Activated CD4-positive, alpha-beta memory T cell treated with anti-CD3 and anti-CD28 coated beads, Interleukin-2, amount 10 ng/mL, durations not matched to agents 7 days and 5 days (primary cell): ENCODE measurements around the gene SGF29. TPM values are rescaled to one million over a fixed set of nuclear protein-coding genes. Genes with fewer than 3 reads are reported as not detected.
"Not testable (repeated sequence)": the region's sequence is repeated elsewhere in the genome, so short reads cannot be mapped to it uniquely, and the experiment has no call there.

Source experiments
- CTCF ChIA-PET: fragments of 350-600 bp; sonication (Branson Sonifier 250); formaldehyde crosslinking; loops from one replicate; lab custom pipeline; 2021; ENCODE audit warnings: antibody characterized with exemption, inconsistent platforms; lab: Charles Lee
- POLR2A ChIA-PET: fragments of 350-600 bp; sonication (Branson Sonifier 250); formaldehyde crosslinking; loops from one replicate; lab custom pipeline; 2021; ENCODE audit warnings: antibody characterized with exemption; lab: Charles Lee
- DNase-seq: peaks from one replicate; pipeline ENCODE4 v3.0.0-alpha.2; 2020
- H3K27ac Mint-ChIP-seq: one replicate; pipeline ENCODE4 v1.8.0; 2021; ENCODE audit warnings: mild to moderate bottlenecking, mixed read lengths
- H3K27me3 Mint-ChIP-seq: one replicate; pipeline ENCODE4 v1.8.0; 2021; ENCODE audit warnings: mixed read lengths
- H3K36me3 Mint-ChIP-seq: one replicate; pipeline ENCODE4 v1.8.0; 2021; ENCODE audit warnings: low read depth, mixed read lengths
- H3K4me1 Mint-ChIP-seq: one replicate; pipeline ENCODE4 v1.8.0; 2021; ENCODE audit warnings: mixed read lengths
- H3K4me3 Mint-ChIP-seq: one replicate; pipeline ENCODE4 v1.8.0; 2021; ENCODE audit warnings: mild to moderate bottlenecking, mixed read lengths
- H3K9me3 Mint-ChIP-seq: one replicate; pipeline ENCODE4 v1.8.0; 2021; ENCODE audit warnings: mixed read lengths
- total RNA-seq, 2 experiments: library from RNA; stranded (reverse); gene quantifications; one replicate each; pipeline ENCODE4 v1.2.3, GENCODE V29; 2021

The SGF29 gene
- total RNA-seq, 2 experiments from 2014 or later, result 25.8 to 28.0 TPM

GRCh38 chr16:28596840-28597691 lies 43.3 kb downstream of the SGF29 start, which contains the start of gene SULT1A2:
TSS of gene SULT1A2 (minus strand) at chr16:28597050. CDS start at chr16:28595930, 1,120 bp downstream.
- CTCF ChIA-PET, result no interaction called here

GRCh38 chr16:28597692-28598261 lies 44.1 kb downstream of the SGF29 start:
- Mint-ChIP-seq H3K9me3 (no peaks in the 10 kb centered on the region), H3K4me3 (no peak overlapping the region), H3K36me3 (no peaks in the 10 kb centered on the region), H3K27me3 (no peaks in the 10 kb centered on the region), H3K27ac (no peak overlapping the region), H3K4me1 (no peaks in the 10 kb centered on the region)
- DNase-seq, result no peak
- POLR2A ChIA-PET, result interaction anchor here (0.9 kb wide), 1 partner anchor 13 kb away, joined by 3 read pairs; no protein-coding TSS in a partner anchor
- CTCF ChIA-PET, result no interaction called here

More at GRCh38 chr16:28596840-28597691, 43.3 kb downstream of the SGF29 start, which contains the start of gene SULT1A2:
- Mint-ChIP-seq H3K9me3 (no peaks in the 10 kb centered on the region), H3K27me3 (no peaks in the 10 kb centered on the region), H3K4me1 (no peaks in the 10 kb centered on the region), H3K27ac (no peak within 1 kb of the TSS), H3K36me3 (no peaks in the 10 kb centered on the region), H3K4me3 (no peak within 1 kb of the TSS)
- DNase-seq, result no peak
- POLR2A ChIA-PET, result interaction anchor here (0.9 kb wide), 1 partner anchor 14 kb away, joined by 3 read pairs; no protein-coding TSS in a partner anchor

- H3K27me3 Mint-ChIP-seq, H3K4me1 Mint-ChIP-seq, H3K36me3 Mint-ChIP-seq, DNase-seq, H3K4me3 Mint-ChIP-seq, POLR2A ChIA-PET, H3K27ac Mint-ChIP-seq, CTCF ChIA-PET, H3K9me3 Mint-ChIP-seq: not testable (repeated sequence)
These were observed 45.9 kb downstream of the SGF29 start for GRCh38 chr16:28599377-28600285.

GRCh38 chr16:28600965-28601364 lies 47.2 kb downstream of the SGF29 start:
- H3K27me3 Mint-ChIP-seq, H3K4me1 Mint-ChIP-seq, H3K27ac Mint-ChIP-seq, CTCF ChIA-PET, POLR2A ChIA-PET, H3K36me3 Mint-ChIP-seq, H3K4me3 Mint-ChIP-seq, H3K9me3 Mint-ChIP-seq, DNase-seq: not testable (repeated sequence)

GRCh38 chr16:28601589-28601988 lies 47.9 kb downstream of the SGF29 start:
- CTCF ChIA-PET, H3K27ac Mint-ChIP-seq, H3K4me1 Mint-ChIP-seq: not testable (repeated sequence)

GRCh38 chr16:28602062-28602461 lies 48.3 kb downstream of the SGF29 start:
- H3K36me3 Mint-ChIP-seq, H3K4me1 Mint-ChIP-seq, H3K9me3 Mint-ChIP-seq, H3K27me3 Mint-ChIP-seq, CTCF ChIA-PET, POLR2A ChIA-PET, H3K27ac Mint-ChIP-seq, DNase-seq, H3K4me3 Mint-ChIP-seq: not testable (repeated sequence)

More at GRCh38 chr16:28601589-28601988, 47.9 kb downstream of the SGF29 start:
- DNase-seq, H3K36me3 Mint-ChIP-seq, H3K4me3 Mint-ChIP-seq, H3K9me3 Mint-ChIP-seq, H3K27me3 Mint-ChIP-seq, POLR2A ChIA-PET: not testable (repeated sequence)

GRCh38 chr16:28602529-28602928 lies 48.8 kb downstream of the SGF29 start:
- DNase-seq, result no peak
- CTCF ChIA-PET, result no interaction called here
- Mint-ChIP-seq H3K9me3 (no peaks in the 10 kb centered on the region), H3K27ac (no peak overlapping the region), H3K4me1 (no peaks in the 10 kb centered on the region), H3K27me3 (no peaks in the 10 kb centered on the region), H3K36me3 (no peaks in the 10 kb centered on the region), H3K4me3 (no peak overlapping the region)
- POLR2A ChIA-PET, result no interaction called here

GRCh38 chr16:28603381-28604185 lies 49.9 kb downstream of the SGF29 start:
- Mint-ChIP-seq H3K4me3 (no peak overlapping the region), H3K36me3 (no peaks in the 10 kb centered on the region), H3K27me3 (no peaks in the 10 kb centered on the region), H3K27ac (no peak overlapping the region), H3K9me3 (no peaks in the 10 kb centered on the region), H3K4me1 (no peaks in the 10 kb centered on the region)
- CTCF ChIA-PET, result no interaction called here
- POLR2A ChIA-PET, result interaction anchor here (0.5 kb wide), 1 partner anchor 785 kb away, joined by 3 read pairs; no protein-coding TSS in a partner anchor
- no peak for DNase-seq

GRCh38 chr16:28604186-28604565 lies 50.5 kb downstream of the SGF29 start:
- no peak overlapping the region for H3K27ac Mint-ChIP-seq
- POLR2A ChIA-PET, result interaction anchor here (0.5 kb wide), 1 partner anchor 786 kb away, joined by 3 read pairs; no protein-coding TSS in a partner anchor
- CTCF ChIA-PET, result no interaction called here
- no peaks in the 10 kb centered on the region for H3K9me3 Mint-ChIP-seq
- no peak for DNase-seq
- no peaks in the 10 kb centered on the region for H3K36me3 Mint-ChIP-seq
- H3K4me1 Mint-ChIP-seq, result no peaks in the 10 kb centered on the region
- H3K27me3 Mint-ChIP-seq, result no peaks in the 10 kb centered on the region
- no peak overlapping the region for H3K4me3 Mint-ChIP-seq

- ChIA-PET CTCF (no interaction called here), POLR2A (no interaction called here)
- H3K9me3 Mint-ChIP-seq, result no peaks in the 10 kb centered on the region
- no peaks in the 10 kb centered on the region for H3K36me3 Mint-ChIP-seq
- DNase-seq, result no peak
- H3K4me1 Mint-ChIP-seq, result peaks cover 9% of the 10 kb centered on the region
- H3K27ac Mint-ChIP-seq, result no peak overlapping the region
- no peak overlapping the region for H3K4me3 Mint-ChIP-seq
- no peaks in the 10 kb centered on the region for H3K27me3 Mint-ChIP-seq
These were observed 52.8 kb downstream of the SGF29 start for GRCh38 chr16:28606291-28607115.

GRCh38 chr16:28607116-28607623 lies 53.5 kb downstream of the SGF29 start:
- H3K36me3 Mint-ChIP-seq, result no peaks in the 10 kb centered on the region
- H3K4me3 Mint-ChIP-seq, result no peak overlapping the region
- CTCF ChIA-PET, result no interaction called here
- no peak for DNase-seq
- no peaks in the 10 kb centered on the region for H3K9me3 Mint-ChIP-seq
- H3K27ac Mint-ChIP-seq, result no peak overlapping the region
- H3K4me1 Mint-ChIP-seq, result peaks cover 9% of the 10 kb centered on the region
- no peaks in the 10 kb centered on the region for H3K27me3 Mint-ChIP-seq
- POLR2A ChIA-PET, result no interaction called here
